ENCODE data around the gene CNFN.

The CNFN gene

DNA sequence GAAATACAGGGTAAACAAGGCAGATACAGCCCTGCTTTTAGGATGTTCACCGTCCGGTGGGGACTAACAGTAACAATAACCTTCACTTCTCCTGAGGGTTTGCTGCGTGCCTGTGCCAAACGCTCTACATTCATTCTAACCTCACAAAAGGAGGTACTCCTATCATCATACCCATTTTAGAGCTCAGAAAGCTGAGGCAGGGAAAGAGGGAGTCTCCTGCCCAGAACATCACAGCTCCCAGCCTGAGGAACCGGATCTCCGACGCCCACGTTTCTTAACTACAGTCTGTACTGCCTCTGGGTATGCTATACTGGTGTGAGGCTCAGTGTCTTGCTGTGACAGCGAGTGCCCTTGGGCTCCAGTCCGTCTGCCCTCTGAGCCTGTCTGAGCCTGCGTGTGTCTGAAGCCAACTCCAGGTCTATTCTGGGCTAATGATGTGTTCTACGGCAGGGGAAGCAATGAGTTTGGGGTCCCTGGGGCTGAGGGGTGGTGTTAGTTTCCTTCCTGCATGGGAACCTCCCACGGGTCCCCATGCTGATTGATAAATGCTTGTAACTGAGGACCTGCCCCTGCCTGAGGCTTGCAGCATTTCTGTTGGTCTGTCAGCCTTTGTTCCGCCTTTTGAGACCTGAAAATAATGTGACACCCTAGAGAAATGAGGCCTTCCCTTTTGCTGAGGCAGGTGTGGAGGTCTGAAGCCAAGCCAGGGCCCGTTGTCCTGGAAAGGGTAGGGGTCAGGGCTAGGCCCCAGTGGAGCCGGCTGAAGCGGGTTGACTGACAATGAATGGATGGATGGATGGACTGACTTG is 32.2 kb upstream of the CNFN start:
- H3K4me3 ChIP-seq (ENCODE audit: low read depth, low read length): peak overlapping the region; percentile 91
- TF ChIP-seq, protein P1, sequence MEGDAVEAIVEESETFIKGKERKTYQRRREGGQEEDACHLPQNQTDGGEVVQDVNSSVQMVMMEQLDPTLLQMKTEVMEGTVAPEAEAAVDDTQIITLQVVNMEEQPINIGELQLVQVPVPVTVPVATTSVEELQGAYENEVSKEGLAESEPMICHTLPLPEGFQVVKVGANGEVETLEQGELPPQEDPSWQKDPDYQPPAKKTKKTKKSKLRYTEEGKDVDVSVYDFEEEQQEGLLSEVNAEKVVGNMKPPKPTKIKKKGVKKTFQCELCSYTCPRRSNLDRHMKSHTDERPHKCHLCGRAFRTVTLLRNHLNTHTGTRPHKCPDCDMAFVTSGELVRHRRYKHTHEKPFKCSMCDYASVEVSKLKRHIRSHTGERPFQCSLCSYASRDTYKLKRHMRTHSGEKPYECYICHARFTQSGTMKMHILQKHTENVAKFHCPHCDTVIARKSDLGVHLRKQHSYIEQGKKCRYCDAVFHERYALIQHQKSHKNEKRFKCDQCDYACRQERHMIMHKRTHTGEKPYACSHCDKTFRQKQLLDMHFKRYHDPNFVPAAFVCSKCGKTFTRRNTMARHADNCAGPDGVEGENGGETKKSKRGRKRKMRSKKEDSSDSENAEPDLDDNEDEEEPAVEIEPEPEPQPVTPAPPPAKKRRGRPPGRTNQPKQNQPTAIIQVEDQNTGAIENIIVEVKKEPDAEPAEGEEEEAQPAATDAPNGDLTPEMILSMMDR (IDR thresholded peaks at IDR 0.05; ENCODE audit: insufficient read depth, low read depth, low read length, missing control alignments): no peak
- DNase-seq (ENCODE audit: low read depth): peak; percentile 42

DNA sequence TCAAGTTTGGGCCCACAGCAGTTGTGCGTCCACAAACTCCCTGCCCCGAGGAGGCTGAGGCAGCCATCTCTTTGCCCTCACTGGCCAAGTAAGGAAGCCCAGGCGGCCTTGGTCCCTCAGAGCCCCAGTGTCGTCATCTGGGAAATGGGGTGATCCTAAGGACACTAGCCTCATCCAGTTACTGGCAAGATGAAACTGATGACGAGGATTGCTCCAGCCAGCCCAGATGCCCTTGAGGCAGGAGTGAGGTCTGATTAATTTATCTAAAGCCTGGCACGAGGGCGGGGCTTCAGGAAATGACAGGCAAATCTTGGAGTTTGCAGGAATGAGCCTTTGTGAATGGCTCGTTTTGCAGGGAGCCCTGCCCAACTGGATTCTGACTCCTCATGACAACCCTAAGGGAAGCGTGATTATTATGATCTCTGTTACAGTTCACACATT is 31.5 kb upstream of the CNFN start:
- TF ChIP-seq, protein P1 (IDR thresholded peaks at IDR 0.05; ENCODE audit: insufficient read depth, low read depth, low read length, missing control alignments): no peak
- no peak overlapping the region for H3K4me3 ChIP-seq (ENCODE audit: low read depth, low read length)
- DNase-seq (ENCODE audit: low read depth): no peak

DNA sequence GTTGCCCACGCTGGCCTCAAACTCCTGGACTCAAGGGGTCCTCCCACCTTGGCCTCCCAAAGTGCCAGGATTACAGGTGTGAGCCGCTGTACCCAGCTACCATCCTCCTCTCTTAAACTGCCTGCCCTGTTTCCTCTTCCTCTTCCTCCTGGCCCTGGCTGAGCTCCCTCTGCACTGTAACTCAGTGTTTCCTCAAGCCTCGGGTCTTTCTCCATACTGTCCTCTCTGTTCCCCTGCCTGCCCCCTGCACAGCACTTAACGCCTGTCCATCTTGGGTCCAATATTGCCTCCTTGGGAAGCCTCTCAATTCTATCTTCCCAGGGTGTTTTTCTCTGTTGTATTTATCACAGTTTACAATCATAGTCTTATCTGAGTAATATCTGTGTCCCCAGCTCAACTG is 31.0 kb upstream of the CNFN start:
- no peak overlapping the region for H3K4me3 ChIP-seq (ENCODE audit: low read depth, low read length)
- TF ChIP-seq, protein P1 (IDR thresholded peaks at IDR 0.05; ENCODE audit: insufficient read depth, low read depth, low read length, missing control alignments): no peak
- no peak for DNase-seq (ENCODE audit: low read depth)

DNA sequence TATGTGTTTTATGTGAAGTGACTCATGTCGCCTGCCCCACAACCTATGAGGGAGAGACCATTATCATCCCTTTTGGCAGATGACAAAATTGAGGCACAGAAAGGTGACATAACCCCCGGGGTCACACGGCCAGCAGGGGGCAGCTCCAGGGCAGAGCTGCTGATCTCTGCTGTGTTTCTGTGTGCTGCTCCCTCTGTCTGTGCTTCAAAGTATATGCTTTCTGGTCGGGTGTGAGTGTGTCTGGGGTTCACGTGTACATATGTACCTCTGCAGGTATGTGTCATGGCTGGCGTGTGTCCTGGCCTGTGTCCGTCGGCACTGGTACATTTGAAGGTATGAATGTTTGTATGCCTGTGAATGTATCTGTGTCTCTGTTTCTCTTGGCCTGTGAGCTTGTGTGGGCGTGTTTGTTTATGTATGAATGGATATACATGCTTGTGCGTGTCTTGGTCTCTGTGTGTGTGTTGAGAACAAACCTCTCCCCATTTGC is 30.0 kb upstream of the CNFN start:
- TF ChIP-seq, protein P1 (IDR thresholded peaks at IDR 0.05; ENCODE audit: insufficient read depth, low read depth, low read length, missing control alignments): peak; percentile 97
- H3K4me3 ChIP-seq (ENCODE audit: low read depth, low read length): no peak overlapping the region
- peak; percentile 88 for DNase-seq (ENCODE audit: low read depth)

DNA sequence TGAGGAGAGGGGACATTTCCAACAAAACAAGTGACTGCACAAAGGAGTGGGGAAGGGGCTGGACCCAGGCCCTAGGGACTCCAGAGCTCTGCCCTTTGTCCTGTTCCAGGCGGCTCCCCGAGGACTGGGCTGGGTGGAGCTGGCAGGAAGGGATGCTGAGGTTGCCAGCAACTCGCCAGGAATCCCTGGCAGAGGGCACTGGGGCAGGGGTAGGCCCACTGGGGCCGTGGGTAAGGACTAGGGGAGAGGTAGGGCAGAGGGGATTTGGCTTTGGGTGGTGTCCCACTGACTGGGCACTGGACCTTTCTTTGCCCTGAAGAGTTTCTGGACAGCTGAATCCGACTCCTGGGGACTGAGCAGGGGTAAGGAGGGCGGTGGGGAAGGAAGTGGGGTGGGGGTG is 29.2 kb upstream of the CNFN start:
- TF ChIP-seq, protein P1 (IDR thresholded peaks at IDR 0.05; ENCODE audit: insufficient read depth, low read depth, low read length, missing control alignments): no peak
- DNase-seq (ENCODE audit: low read depth): no peak
- no peak overlapping the region for H3K4me3 ChIP-seq (ENCODE audit: low read depth, low read length)

DNA sequence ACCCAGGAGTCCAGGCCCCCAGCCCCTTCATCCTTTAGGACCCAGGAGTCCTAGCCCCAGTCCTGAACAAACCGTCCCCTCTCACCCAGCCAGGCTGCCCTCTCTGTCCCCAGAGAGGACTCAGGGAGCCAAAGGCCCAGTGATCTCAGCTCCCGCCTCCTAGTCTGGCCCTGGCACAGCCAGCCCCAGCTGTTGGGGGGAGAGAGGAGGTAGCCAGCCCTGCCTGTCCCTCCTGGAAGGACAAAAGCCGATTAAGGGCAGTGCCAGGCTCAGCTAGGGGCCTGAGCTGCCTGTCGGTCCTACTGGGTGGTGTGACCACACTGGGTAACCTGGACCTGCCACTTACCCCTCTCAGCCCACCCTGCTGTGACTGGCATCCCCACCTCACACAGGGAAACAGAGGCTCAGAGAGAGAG is 22.6 kb upstream of the CNFN start:
- TF ChIP-seq, protein P1 (IDR thresholded peaks at IDR 0.05; ENCODE audit: insufficient read depth, low read depth, low read length, missing control alignments): no peak
- no peak overlapping the region for H3K4me3 ChIP-seq (ENCODE audit: low read depth, low read length)
- DNase-seq (ENCODE audit: low read depth): no peak

Data from GM12865 (cell line).